Glutamatergic neuron (in vitro differentiated cells): ENCODE measurements around the gene TAGAP. TPM values are rescaled to one million over a fixed set of nuclear protein-coding genes. Genes with fewer than 3 reads are reported as not detected.

Source experiments
- DNase-seq: peaks from one replicate; pipeline ENCODE4 v3.0.0; 2022
- H3K27ac Mint-ChIP-seq: one replicate; pipeline ENCODE4 v1.8.0; 2020; ENCODE audit warnings: mild to moderate bottlenecking, mixed read lengths, inconsistent platforms; ENCODE audit not compliant: unreplicated experiment
- H3K27me3 Mint-ChIP-seq: one replicate; pipeline ENCODE4 v1.8.0; 2020; ENCODE audit warnings: mild to moderate bottlenecking, moderate library complexity, mixed read lengths, inconsistent platforms; ENCODE audit not compliant: unreplicated experiment
- H3K36me3 Mint-ChIP-seq: one replicate; pipeline ENCODE4 v1.8.0; 2020; ENCODE audit warnings: mild to moderate bottlenecking, mixed read lengths, inconsistent platforms; ENCODE audit not compliant: unreplicated experiment
- H3K4me1 Mint-ChIP-seq: one replicate; pipeline ENCODE4 v1.8.0; 2020; ENCODE audit warnings: mild to moderate bottlenecking, low read depth, mixed read lengths, inconsistent platforms; ENCODE audit not compliant: unreplicated experiment
- H3K4me3 Mint-ChIP-seq: one replicate; pipeline ENCODE4 v1.8.0; 2020; ENCODE audit warnings: mild to moderate bottlenecking, mixed read lengths, inconsistent platforms; ENCODE audit not compliant: unreplicated experiment
- H3K9me3 Mint-ChIP-seq: one replicate; pipeline ENCODE4 v1.8.0; 2020; ENCODE audit warnings: mild to moderate bottlenecking, moderate library complexity, mixed read lengths, inconsistent platforms; ENCODE audit not compliant: unreplicated experiment
- total RNA-seq: library from RNA; stranded (reverse); fragmentation: NEBNext Ultra II Directional; extraction: Animal tissue kit (Norgen Biotek cat#: 25700); gene quantifications from one replicate; pipeline ENCODE4 v1.2.1, GENCODE V29; 2021; ENCODE audit not compliant: unreplicated experiment
- TF ChIP-seq, protein P1 (sequence below): fragments of 200-600 bp; sonication (generic); IDR thresholded peaks from one replicate; pipeline ENCODE4 v1.5.0; 2021; ENCODE audit not compliant: partially characterized antibody, unreplicated experiment

TAGAP gene
- total RNA-seq, 1 donor from 2014 or later: not detected

DNA sequence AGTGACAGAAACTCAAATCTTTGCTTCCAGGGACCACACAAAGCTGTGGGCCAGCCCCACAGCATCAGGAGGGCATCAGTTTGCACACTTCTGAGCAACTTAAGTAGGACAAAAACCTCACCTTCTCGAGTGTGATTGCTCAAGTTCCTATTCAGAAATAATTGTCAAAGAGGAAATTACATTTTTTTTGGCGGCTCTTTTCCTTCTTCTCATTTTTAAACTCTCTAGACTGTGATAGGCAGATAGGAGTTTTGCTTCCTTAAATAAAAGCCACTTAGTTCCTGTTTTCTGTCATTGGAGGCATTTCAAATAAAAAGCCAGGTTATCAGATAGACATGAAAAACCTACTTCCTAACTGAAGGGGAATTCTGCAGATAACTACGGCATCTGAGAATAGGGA is 11.2 kb upstream of the TAGAP start:
- TF ChIP-seq, protein P1, sequence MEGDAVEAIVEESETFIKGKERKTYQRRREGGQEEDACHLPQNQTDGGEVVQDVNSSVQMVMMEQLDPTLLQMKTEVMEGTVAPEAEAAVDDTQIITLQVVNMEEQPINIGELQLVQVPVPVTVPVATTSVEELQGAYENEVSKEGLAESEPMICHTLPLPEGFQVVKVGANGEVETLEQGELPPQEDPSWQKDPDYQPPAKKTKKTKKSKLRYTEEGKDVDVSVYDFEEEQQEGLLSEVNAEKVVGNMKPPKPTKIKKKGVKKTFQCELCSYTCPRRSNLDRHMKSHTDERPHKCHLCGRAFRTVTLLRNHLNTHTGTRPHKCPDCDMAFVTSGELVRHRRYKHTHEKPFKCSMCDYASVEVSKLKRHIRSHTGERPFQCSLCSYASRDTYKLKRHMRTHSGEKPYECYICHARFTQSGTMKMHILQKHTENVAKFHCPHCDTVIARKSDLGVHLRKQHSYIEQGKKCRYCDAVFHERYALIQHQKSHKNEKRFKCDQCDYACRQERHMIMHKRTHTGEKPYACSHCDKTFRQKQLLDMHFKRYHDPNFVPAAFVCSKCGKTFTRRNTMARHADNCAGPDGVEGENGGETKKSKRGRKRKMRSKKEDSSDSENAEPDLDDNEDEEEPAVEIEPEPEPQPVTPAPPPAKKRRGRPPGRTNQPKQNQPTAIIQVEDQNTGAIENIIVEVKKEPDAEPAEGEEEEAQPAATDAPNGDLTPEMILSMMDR: no peak
- Mint-ChIP-seq H3K9me3 (peaks cover 1% of the 10 kb centered on the region), H3K4me1 (no peaks in the 10 kb centered on the region)

DNA sequence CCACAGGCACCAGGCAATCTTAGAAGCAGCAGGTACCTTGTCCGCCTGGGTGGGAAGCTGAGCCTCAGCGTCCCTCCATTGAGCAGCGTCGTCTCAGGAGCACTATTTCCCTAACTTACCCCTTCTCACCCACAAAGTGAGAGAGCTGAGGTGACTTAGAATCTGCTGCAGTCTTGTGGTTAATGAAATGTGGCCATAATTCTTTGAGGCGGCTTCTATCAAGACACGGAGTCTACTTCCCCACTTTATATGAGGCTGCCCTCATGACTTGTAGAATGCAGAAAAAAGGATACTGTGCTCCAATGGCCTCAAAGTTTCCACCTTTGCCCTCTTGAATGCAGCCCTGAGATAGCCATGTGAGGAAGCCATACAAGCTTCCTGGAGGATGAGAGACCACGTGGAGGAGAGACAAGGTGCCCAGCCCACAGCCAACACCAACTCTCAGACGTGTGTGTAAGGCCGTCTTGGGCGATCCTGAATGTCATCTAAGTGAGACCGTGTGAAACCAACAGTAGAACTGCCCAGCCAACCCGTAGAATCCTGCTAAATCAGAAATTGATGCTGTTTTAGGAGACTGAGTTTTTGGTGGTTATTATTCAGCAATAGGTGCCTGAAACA is 9.1 kb upstream of the TAGAP start:
- no peak for DNase-seq

More for the DNA sequence above, 11.2 kb upstream of the TAGAP start:
- no peak for DNase-seq
- H3K4me3 Mint-ChIP-seq: no peak overlapping the region
- H3K27me3 Mint-ChIP-seq: peaks cover 3% of the 10 kb centered on the region
- H3K27ac Mint-ChIP-seq: no peak overlapping the region
- H3K36me3 Mint-ChIP-seq: peaks cover 6% of the 10 kb centered on the region

DNA sequence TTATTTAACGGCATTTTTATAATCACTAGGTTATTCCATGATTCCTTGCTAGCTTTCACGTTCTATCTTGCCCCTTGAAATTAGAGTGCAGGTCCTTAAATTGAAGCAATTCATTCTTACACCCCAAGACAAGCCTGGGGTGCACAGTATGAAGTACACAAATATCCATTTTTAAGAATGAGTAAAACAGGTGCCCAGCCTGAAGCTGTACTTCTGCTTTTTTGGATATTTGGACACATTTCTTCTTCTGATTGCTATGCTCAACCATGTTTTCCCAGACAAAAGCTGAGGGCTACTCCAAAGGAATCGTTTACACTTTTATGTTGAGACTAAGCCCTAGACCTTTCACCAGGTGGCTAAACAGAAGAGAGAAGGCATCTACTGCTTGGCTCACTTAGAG is 7.9 kb upstream of the TAGAP start:
- Mint-ChIP-seq H3K27me3 (no peaks in the 10 kb centered on the region), H3K36me3 (no peaks in the 10 kb centered on the region), H3K27ac (no peak overlapping the region), H3K9me3 (no peaks in the 10 kb centered on the region), H3K4me3 (no peak overlapping the region), H3K4me1 (no peaks in the 10 kb centered on the region)
- DNase-seq: no peak
- TF ChIP-seq, protein P1: no peak

More for the DNA sequence above, 9.1 kb upstream of the TAGAP start:
- no peak overlapping the region for H3K4me3 Mint-ChIP-seq
- H3K27me3 Mint-ChIP-seq: no peaks in the 10 kb centered on the region
- TF ChIP-seq, protein P1: no peak
- H3K9me3 Mint-ChIP-seq: no peaks in the 10 kb centered on the region
- no peaks in the 10 kb centered on the region for H3K4me1 Mint-ChIP-seq
- no peak overlapping the region for H3K27ac Mint-ChIP-seq
- H3K36me3 Mint-ChIP-seq: no peaks in the 10 kb centered on the region

DNA sequence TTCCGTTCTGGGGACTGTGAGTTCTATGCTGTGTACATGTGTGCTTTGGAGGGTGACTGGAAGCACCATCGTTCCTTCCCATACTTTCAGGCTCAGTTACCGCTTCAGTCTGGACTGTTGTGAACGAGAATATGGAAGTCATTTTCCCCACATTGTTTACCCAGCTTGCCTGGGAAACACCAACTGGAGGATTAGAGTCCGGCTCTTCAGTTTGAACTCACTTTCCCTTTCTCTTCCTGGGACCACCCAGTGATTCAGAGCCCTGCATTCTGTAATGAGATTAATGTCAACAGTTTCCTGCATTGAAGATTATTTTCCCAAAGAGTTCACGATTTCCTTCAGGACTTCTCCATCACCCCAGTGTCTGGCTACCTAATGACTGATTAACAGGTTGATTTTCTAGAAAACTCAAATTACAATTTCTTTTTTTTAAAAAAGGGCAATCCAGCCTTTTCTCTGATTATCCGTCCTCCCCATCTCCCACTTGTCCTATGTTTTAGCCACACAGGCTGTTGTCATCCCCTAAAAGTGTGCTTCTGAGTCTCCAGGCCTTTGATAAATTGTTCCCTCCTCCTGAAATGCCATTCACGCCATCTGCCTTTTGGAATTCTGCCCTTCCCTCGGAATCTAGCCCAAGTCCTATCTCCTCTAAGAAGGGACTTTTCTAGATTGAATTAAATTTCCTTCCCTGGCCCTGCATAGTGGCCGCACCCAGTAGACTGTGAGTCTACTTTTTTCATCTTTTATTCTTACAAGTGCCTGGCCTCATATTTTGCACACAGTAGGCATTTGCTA is 3.3 kb upstream of the TAGAP start:
- Mint-ChIP-seq H3K27me3 (no peaks in the 10 kb centered on the region), H3K27ac (no peak overlapping the region), H3K36me3 (no peaks in the 10 kb centered on the region), H3K4me1 (peaks cover 13% of the 10 kb centered on the region), H3K9me3 (no peaks in the 10 kb centered on the region), H3K4me3 (no peak overlapping the region)
- TF ChIP-seq, protein P1: no peak
- no peak for DNase-seq

DNA sequence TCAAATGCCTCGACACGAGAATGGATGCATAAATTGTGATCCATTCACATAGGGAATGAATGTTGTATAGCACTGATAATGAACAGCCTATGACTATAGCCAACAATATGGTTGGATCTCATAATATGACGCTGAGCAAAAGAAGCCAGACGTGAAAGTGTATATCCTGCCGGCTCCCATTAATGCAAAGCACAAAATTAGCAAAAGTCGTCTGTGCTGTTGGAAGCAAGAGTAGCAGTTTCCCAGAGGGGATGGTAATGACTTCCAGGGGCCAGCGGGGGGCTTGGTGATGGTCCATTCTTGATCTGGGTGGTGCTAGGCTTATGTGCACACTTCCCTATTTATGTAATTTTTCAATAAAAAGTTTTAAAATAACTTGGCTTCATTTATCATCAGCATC is 1.0 kb upstream of the TAGAP start:
- Mint-ChIP-seq H3K36me3 (no peaks in the 10 kb centered on the region), H3K9me3 (no peaks in the 10 kb centered on the region), H3K4me3 (no peak overlapping the region), H3K27ac (no peak overlapping the region), H3K4me1 (peaks cover 13% of the 10 kb centered on the region), H3K27me3 (no peaks in the 10 kb centered on the region)
- DNase-seq: no peak
- TF ChIP-seq, protein P1: no peak
